H9 (cell line): ENCODE data around the gene TNFRSF19. TPM values are rescaled to one million over a fixed set of nuclear protein-coding genes. Genes with fewer than 3 reads are reported as not detected.

ENCODE experiments used
- DNase-seq: peaks from one replicate; pipeline ENCODE4 v3.0.0-alpha.2; 2017
- H2AFZ ChIP-seq: one replicate; pipeline ENCODE4 v1.6.1; 2013; ENCODE audit warnings: mild to moderate bottlenecking, low read length, control low read depth, moderate library complexity
- H2AK5ac ChIP-seq: 2 replicates; pipeline ENCODE4 v1.6.1; 2013; ENCODE audit warnings: low read length, control low read depth, mixed read lengths; ENCODE audit not compliant: insufficient read length
- H2BK120ac ChIP-seq: one replicate; pipeline ENCODE4 v1.6.1; 2013; ENCODE audit warnings: low read depth, mild to moderate bottlenecking, low read length, control low read depth, inconsistent platforms; ENCODE audit not compliant: poor library complexity, severe bottlenecking
- H2BK12ac ChIP-seq: 2 replicates; pipeline ENCODE4 v1.6.1; 2013; ENCODE audit warnings: low read length, control low read depth, mixed read lengths, low read depth; ENCODE audit not compliant: insufficient read length
- H2BK15ac ChIP-seq: 2 replicates; pipeline ENCODE4 v1.6.1; 2013; ENCODE audit warnings: low read depth, low read length, control low read depth
- H2BK20ac ChIP-seq: one replicate; pipeline ENCODE4 v1.6.1; 2013; ENCODE audit warnings: low read depth, mild to moderate bottlenecking, low read length, control low read depth, inconsistent platforms; ENCODE audit not compliant: poor library complexity, severe bottlenecking
- H2BK5ac ChIP-seq: 2 replicates; pipeline ENCODE4 v1.6.1; 2013; ENCODE audit warnings: low read length, control low read depth, mixed read lengths; ENCODE audit not compliant: insufficient read length
- H3K14ac ChIP-seq: 2 replicates; pipeline ENCODE4 v1.6.1; 2013; ENCODE audit warnings: low read length, control low read depth; ENCODE audit not compliant: insufficient read depth
- H3K18ac ChIP-seq: 2 replicates; pipeline ENCODE4 v1.6.1; 2013; ENCODE audit warnings: low read depth, mild to moderate bottlenecking, mixed read lengths, low read length, control low read depth; ENCODE audit not compliant: insufficient read length
- H3K23ac ChIP-seq: 2 replicates; pipeline ENCODE4 v1.6.1; 2013; ENCODE audit warnings: low read length, control low read depth, mixed read lengths, low read depth; ENCODE audit not compliant: insufficient read length
- H3K23me2 ChIP-seq: 2 replicates; pipeline ENCODE4 v1.6.1; 2013; ENCODE audit warnings: low read depth, mild to moderate bottlenecking, mixed read lengths, low read length, control low read depth; ENCODE audit not compliant: insufficient read length, poor library complexity, severe bottlenecking
- H3K27ac ChIP-seq: 2 replicates; pipeline ENCODE4 v1.5.1; 2013; ENCODE audit warnings: low read length, control low read depth, mixed read lengths, low read depth; ENCODE audit not compliant: insufficient read length
- H3K27me3 ChIP-seq: 2 replicates; pipeline ENCODE4 v1.6.1; 2013; ENCODE audit warnings: low read length, control low read depth, inconsistent platforms; ENCODE audit not compliant: insufficient read depth
- H3K4ac ChIP-seq: 2 replicates; pipeline ENCODE4 v1.6.1; 2013; ENCODE audit warnings: low read depth, mild to moderate bottlenecking, control low read depth, inconsistent platforms, low read length, moderate library complexity
- H3K4me1 ChIP-seq: 2 replicates; pipeline ENCODE4 v1.6.1; 2013; ENCODE audit warnings: low read length, control low read depth, inconsistent platforms; ENCODE audit not compliant: insufficient read depth
- H3K4me2 ChIP-seq: 2 replicates; pipeline ENCODE4 v1.6.1; 2013; ENCODE audit warnings: low read length, control low read depth, mixed read lengths; ENCODE audit not compliant: insufficient read length, insufficient read depth
- H3K56ac ChIP-seq: 2 replicates; pipeline ENCODE4 v1.6.1; 2013; ENCODE audit warnings: low read depth, mild to moderate bottlenecking, mixed read lengths, low read length, control low read depth; ENCODE audit not compliant: insufficient read length
- H3K79me1 ChIP-seq: 2 replicates; pipeline ENCODE4 v1.6.1; 2013; ENCODE audit warnings: low read depth, mild to moderate bottlenecking, moderate library complexity, low read length, control low read depth, inconsistent platforms; ENCODE audit not compliant: insufficient read depth, poor library complexity, severe bottlenecking
- H3K79me2 ChIP-seq: 2 replicates; pipeline ENCODE4 v1.6.1; 2013; ENCODE audit warnings: low read length, control low read depth, inconsistent platforms; ENCODE audit not compliant: insufficient read depth
- H3K9ac ChIP-seq: 2 replicates; pipeline ENCODE4 v1.6.1; 2013; ENCODE audit warnings: low read length, control low read depth, mixed read lengths; ENCODE audit not compliant: insufficient read length; ENCODE audit errors: extremely low read depth
- H3K9me3 ChIP-seq: one replicate; pipeline ENCODE4 v1.6.1; 2013; ENCODE audit warnings: low read depth, low read length, inconsistent platforms; ENCODE audit not compliant: control insufficient read depth
- H3T11ph ChIP-seq: one replicate; pipeline ENCODE4 v1.6.1; 2013; ENCODE audit warnings: mild to moderate bottlenecking, low read length, control low read depth, inconsistent platforms
- H4K20me1 ChIP-seq: one replicate; pipeline ENCODE4 v1.6.1; 2013; ENCODE audit not compliant: control insufficient read depth, insufficient read length, insufficient read depth
- H4K5ac ChIP-seq: 2 replicates; pipeline ENCODE4 v1.6.1; 2013; ENCODE audit warnings: low read depth, mild to moderate bottlenecking, mixed read lengths, low read length, control low read depth; ENCODE audit not compliant: insufficient read length
- H4K8ac ChIP-seq: replicated peaks from 2 replicates; pipeline ENCODE4 v1.6.1; 2013; ENCODE audit warnings: low read length, control low read depth, mixed read lengths, low read depth; ENCODE audit not compliant: insufficient read length
- H4K91ac ChIP-seq: 2 replicates; pipeline ENCODE4 v1.6.1; 2013; ENCODE audit warnings: low read depth, mild to moderate bottlenecking, moderate library complexity, mixed read lengths, low read length, control low read depth; ENCODE audit not compliant: insufficient read length
- H3K27ac Mint-ChIP-seq, 3 experiments: 2 replicates in 2 of 3; 3 replicates in 1 of 3; pipeline ENCODE4 v1.8.0; 2020 to 2021; ENCODE audit warnings: mixed read lengths in 3 of 3, mild to moderate bottlenecking in 1 of 3, moderate library complexity in 1 of 3
- H3K27me3 Mint-ChIP-seq: 2 replicates; pipeline ENCODE4 v1.8.0; 2021; ENCODE audit warnings: low read depth, mild to moderate bottlenecking, moderate library complexity, mixed read lengths
- H3K36me3 Mint-ChIP-seq, 3 experiments: 2 replicates in 2 of 3; 3 replicates in 1 of 3; pipeline ENCODE4 v1.8.0; 2020 to 2021; ENCODE audit warnings: low read depth in 3 of 3, mixed read lengths in 3 of 3; ENCODE audit not compliant: insufficient read depth in 1 of 3
- H3K4me1 Mint-ChIP-seq, 2 experiments: 2 replicates each; pipeline ENCODE4 v1.8.0; 2020; ENCODE audit warnings: mixed read lengths in 2 of 2
- H3K4me3 Mint-ChIP-seq, 2 experiments: 2 replicates in 1 of 2; 3 replicates in 1 of 2; pipeline ENCODE4 v1.8.0; 2020 to 2021; ENCODE audit warnings: mild to moderate bottlenecking in 2 of 2, mixed read lengths in 2 of 2, moderate library complexity in 1 of 2
- H3K9me3 Mint-ChIP-seq, 2 experiments: 2 replicates in 1 of 2; 3 replicates in 1 of 2; pipeline ENCODE4 v1.8.0; 2020; ENCODE audit warnings: mild to moderate bottlenecking in 2 of 2, mixed read lengths in 2 of 2, moderate library complexity in 1 of 2
- WGBS: extraction: QIAGEN DNeasy Blood & Tissue Kit; methylation state at CpG from one replicate; pipeline ENCODE4 v1.1.7; 2013; ENCODE audit warnings: missing lambda C conversion rate, low lambda C conversion rate, mixed read lengths; ENCODE audit not compliant: insufficient read length; ENCODE audit errors: extremely low coverage; 5-methylcytosine and 5-hydroxymethylcytosine counted together
- total RNA-seq: library from RNA; stranded (reverse); gene quantifications from 2 replicates; pipeline ENCODE4 v1.2.1, GENCODE V29; 2021
- TF ChIP-seq, protein P1 (sequence below): fragments of 200-600 bp; sonication (generic); conservative IDR thresholded peaks from 3 replicates; pipeline ENCODE4 v1.8.0; 2021; ENCODE audit warnings: antibody characterized with exemption, mild to moderate bottlenecking

TNFRSF19 gene
- total RNA-seq, 1 experiment from 2014 or later, result 2.7 TPM

GRCh38 chr13:23701636-23702035, 131.4 kb downstream of the TNFRSF19 start:
- H3K14ac ChIP-seq, result no peak overlapping the region
- no peak overlapping the region for H3K18ac ChIP-seq
- Mint-ChIP-seq H3K36me3 (no peaks in the 10 kb centered on the region), H3K4me3 (no peak overlapping the region), H3K27ac (no peak overlapping the region), H3K9me3 (no peaks in the 10 kb centered on the region), H3K4me1 (peaks cover 31 to 32% of the 10 kb centered on the region in 2 experiments), H3K27me3 (peaks cover 2% of the 10 kb centered on the region; the same call in 1 of the 2 replicates)
- H4K8ac ChIP-seq, result no peak overlapping the region
- H3K23ac ChIP-seq, result no peak overlapping the region
- WGBS, result no CpG with 5 or more reads among the region's 12 CpGs
- no peak overlapping the region for H2BK15ac ChIP-seq
- DNase-seq, result no peak
- H2BK5ac ChIP-seq, result no peak overlapping the region
- H2BK120ac ChIP-seq, result no peak overlapping the region
- no peaks in the 10 kb centered on the region for H3K4me1 ChIP-seq
- H3T11ph ChIP-seq, result no peak overlapping the region
- no peaks in the 10 kb centered on the region for H4K20me1 ChIP-seq
- no peak overlapping the region for H3K9ac ChIP-seq
- no peak overlapping the region for H2AFZ ChIP-seq
- H4K91ac ChIP-seq, result no peak overlapping the region
- H3K9me3 ChIP-seq, result no peaks in the 10 kb centered on the region
- H2BK12ac ChIP-seq, result no peak overlapping the region
- no peak overlapping the region for H4K5ac ChIP-seq
- no peak overlapping the region for H2BK20ac ChIP-seq
- no peaks in the 10 kb centered on the region for H3K23me2 ChIP-seq
- no peaks in the 10 kb centered on the region for H3K79me1 ChIP-seq
- no peak overlapping the region for H3K4me2 ChIP-seq
- no peaks in the 10 kb centered on the region for H3K27me3 ChIP-seq
- H3K79me2 ChIP-seq, result no peaks in the 10 kb centered on the region
- H3K56ac ChIP-seq, result no peak overlapping the region
- H3K4ac ChIP-seq, result no peak overlapping the region
- TF ChIP-seq, protein P1, sequence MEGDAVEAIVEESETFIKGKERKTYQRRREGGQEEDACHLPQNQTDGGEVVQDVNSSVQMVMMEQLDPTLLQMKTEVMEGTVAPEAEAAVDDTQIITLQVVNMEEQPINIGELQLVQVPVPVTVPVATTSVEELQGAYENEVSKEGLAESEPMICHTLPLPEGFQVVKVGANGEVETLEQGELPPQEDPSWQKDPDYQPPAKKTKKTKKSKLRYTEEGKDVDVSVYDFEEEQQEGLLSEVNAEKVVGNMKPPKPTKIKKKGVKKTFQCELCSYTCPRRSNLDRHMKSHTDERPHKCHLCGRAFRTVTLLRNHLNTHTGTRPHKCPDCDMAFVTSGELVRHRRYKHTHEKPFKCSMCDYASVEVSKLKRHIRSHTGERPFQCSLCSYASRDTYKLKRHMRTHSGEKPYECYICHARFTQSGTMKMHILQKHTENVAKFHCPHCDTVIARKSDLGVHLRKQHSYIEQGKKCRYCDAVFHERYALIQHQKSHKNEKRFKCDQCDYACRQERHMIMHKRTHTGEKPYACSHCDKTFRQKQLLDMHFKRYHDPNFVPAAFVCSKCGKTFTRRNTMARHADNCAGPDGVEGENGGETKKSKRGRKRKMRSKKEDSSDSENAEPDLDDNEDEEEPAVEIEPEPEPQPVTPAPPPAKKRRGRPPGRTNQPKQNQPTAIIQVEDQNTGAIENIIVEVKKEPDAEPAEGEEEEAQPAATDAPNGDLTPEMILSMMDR, result no peak
- H3K27ac ChIP-seq, result no peak overlapping the region
- H2AK5ac ChIP-seq, result no peak overlapping the region
